Liver (tissue), 9 donors: ENCODE measurements around the gene MSI1. TPM values are rescaled to one million over a fixed set of nuclear protein-coding genes. Genes with fewer than 3 reads are reported as not detected.

Experiments used
- DNase-seq: peaks from one replicate; pipeline ENCODE4 v3.0.0-alpha.2; 2017; ENCODE audit warnings: low spot score
- H3K27ac ChIP-seq, 2 donors: one replicate each; pipeline ENCODE4 v1.7.0; 2013; ENCODE audit warnings: inconsistent platforms in 2 of 2, low read length in 2 of 2, control low read depth in 1 of 2, low read depth in 1 of 2, mild to moderate bottlenecking in 1 of 2
- H3K27me3 ChIP-seq, 4 donors: one replicate each; pipeline versions ENCODE4 v1.6.1 to v1.7.0; 2013; ENCODE audit warnings: low read length in 3 of 4, inconsistent platforms in 1 of 4, mild to moderate bottlenecking in 1 of 4, moderate library complexity in 1 of 4; ENCODE audit not compliant: control insufficient read depth in 4 of 4, insufficient read depth in 4 of 4
- H3K36me3 ChIP-seq, 4 donors: one replicate each; pipeline versions ENCODE4 v1.6.1 to v1.7.0; 2013; ENCODE audit warnings: low read length in 3 of 4, mild to moderate bottlenecking in 3 of 4, low read depth in 1 of 4, moderate library complexity in 1 of 4; ENCODE audit not compliant: control insufficient read depth in 4 of 4, insufficient read depth in 3 of 4
- H3K4me1 ChIP-seq, 4 donors: one replicate each; pipeline versions ENCODE4 v1.6.1 to v1.7.0; 2013; ENCODE audit warnings: low read length in 3 of 4, mild to moderate bottlenecking in 3 of 4, moderate library complexity in 1 of 4; ENCODE audit not compliant: control insufficient read depth in 4 of 4, insufficient read depth in 4 of 4
- H3K4me3 ChIP-seq, 3 donors: one replicate each; pipeline versions ENCODE4 v1.6.1 to v1.7.0; 2013; ENCODE audit warnings: low read length in 3 of 3, control low read depth in 1 of 3, low read depth in 1 of 3, mild to moderate bottlenecking in 1 of 3
- H3K9ac ChIP-seq, 2 donors: one replicate each; pipeline ENCODE4 v1.7.0; 2013; ENCODE audit warnings: low read length in 2 of 2, mild to moderate bottlenecking in 2 of 2, moderate library complexity in 2 of 2, control low read depth in 1 of 2, low read depth in 1 of 2
- H3K9me3 ChIP-seq, 4 donors: one replicate each; pipeline versions ENCODE4 v1.6.1 to v1.7.0; 2013; ENCODE audit warnings: low read length in 3 of 4; ENCODE audit not compliant: control insufficient read depth in 4 of 4
- EGR1 ChIP-seq, 2 donors: IDR thresholded peaks; 2 replicates each; pipeline ENCODE4 v1.6.1; 2016 to 2018; ENCODE audit warnings: antibody characterized with exemption in 2 of 2, low read depth in 2 of 2
- FOXA1 ChIP-seq: IDR thresholded peaks from 2 replicates; pipeline ENCODE4 v1.6.1; 2016; ENCODE audit warnings: antibody characterized with exemption
- HNF4A ChIP-seq, 2 donors: conservative IDR thresholded peaks; 2 replicates each; pipeline ENCODE4 v1.6.1; 2016; ENCODE audit warnings: antibody characterized with exemption in 2 of 2, mild to moderate bottlenecking in 2 of 2
- NR2F2 ChIP-seq: IDR thresholded peaks from 2 replicates; pipeline ENCODE4 v1.6.1; 2016; ENCODE audit warnings: antibody characterized with exemption
- YY1 ChIP-seq: IDR thresholded peaks from 2 replicates; pipeline ENCODE4 v1.6.1; 2016; ENCODE audit warnings: antibody characterized with exemption, mild to moderate bottlenecking
- WGBS: extraction: QIAGEN DNeasy Blood & Tissue Kit; methylation state at CpG from one replicate; pipeline ENCODE4 v1.1.7; 2013; 5-methylcytosine and 5-hydroxymethylcytosine counted together
- polyA plus RNA-seq, 2 donors: library from polyadenylated mRNA; stranded (reverse) in 1 of 2; unstranded in 1 of 2; fragments of 200-250 nt in 1 of 2; fragments of >200 nt in 1 of 2; fragmentation: Nextera tagmentation in 1 of 2; extraction: Ambion mirVana in 1 of 2; gene quantifications; one replicate each; pipeline versions ENCODE4 v1.2.1 to v1.2.3, GENCODE V29; 2013 to 2015
- total RNA-seq, 2 donors: library from RNA; depleted of rRNA; stranded (reverse); fragments of >200 nt; gene quantifications; one replicate each; pipeline ENCODE4 v1.2.3, GENCODE V29; 2014
- TF ChIP-seq, protein P1 (sequence below): fragments of 150-350 bp; IDR thresholded peaks from 2 replicates; pipeline ENCODE4 v1.5.1; 2017; ENCODE audit warnings: improper control_type of control experiment, low read depth, low read length; ENCODE audit not compliant: missing input control
- TF ChIP-seq, protein P2 (sequence below): IDR thresholded peaks from 2 replicates; pipeline ENCODE4 v1.6.1; 2016; ENCODE audit warnings: antibody characterized with exemption, mild to moderate bottlenecking
- TF ChIP-seq, protein P3 (sequence below): IDR thresholded peaks from 2 replicates; pipeline ENCODE4 v1.6.1; 2016; ENCODE audit warnings: antibody characterized with exemption
- donor health status: healthy.
- donor health status: healthy.
- donor health status: healthy.
- donor health status: healthy.
- donor health status: healthy.

The MSI1 gene
- total and polyA plus RNA-seq, 4 donors = 0.13 to 1.2 TPM; not detected in 2

DNA sequence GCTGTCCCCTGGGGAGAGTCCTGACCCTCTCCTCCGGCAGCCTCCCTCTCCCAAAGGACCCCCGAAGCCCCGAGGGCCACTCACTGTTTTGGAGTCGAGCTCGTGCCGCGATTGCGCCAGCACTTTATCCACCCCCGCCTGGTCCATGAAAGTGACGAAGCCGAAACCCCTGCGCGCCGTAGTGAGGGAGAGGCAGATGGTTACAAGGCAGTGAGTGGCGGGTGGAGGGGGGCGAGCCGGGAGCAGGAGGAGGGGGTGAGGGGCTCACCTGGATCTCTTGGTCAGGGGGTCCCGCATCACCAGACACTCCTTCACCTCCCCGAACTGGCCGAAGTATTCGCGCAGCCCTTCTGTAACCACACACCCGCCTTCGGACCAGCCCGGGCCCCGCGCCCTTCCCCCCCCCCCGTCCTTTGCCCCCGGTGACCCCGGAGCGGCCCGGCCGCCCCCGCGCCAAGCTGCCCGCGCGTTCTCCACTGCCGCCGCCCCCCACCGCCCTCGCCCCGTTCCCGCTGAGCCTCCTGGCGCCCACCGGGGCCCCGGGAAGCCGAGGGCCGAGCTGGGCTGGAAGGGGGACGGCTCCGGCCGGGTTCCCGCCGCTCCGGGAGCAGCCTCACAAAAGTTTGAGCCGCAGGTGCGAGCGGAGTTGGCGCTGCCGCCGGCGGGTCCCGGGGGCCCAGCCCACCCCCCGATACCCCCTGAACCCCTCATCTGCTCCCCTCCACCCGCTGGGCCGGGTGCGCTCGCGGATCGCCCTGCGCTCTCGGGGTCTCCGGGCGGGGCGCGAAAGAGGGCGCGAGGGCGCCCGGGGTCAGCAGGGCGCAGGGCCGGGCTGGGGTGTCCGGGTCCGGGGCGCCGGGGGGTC lies 808 bp downstream of the MSI1 start:
- Histone ChIP-seq H3K9ac (no peak overlapping the region), H3K27ac (no peak overlapping the region), H3K36me3 (no peaks in the 10 kb centered on the region), H3K9me3 (no peaks in the 10 kb centered on the region), H3K4me1 (peaks cover 0 to 20% (median 10%) of the 10 kb centered on the region in 4 donors), H3K4me3 (peak overlapping the region in 2 of 3 donors; percentile 13 to 60), H3K27me3 (peaks cover 0 to 8% (median 3%) of the 10 kb centered on the region in 4 donors)
- 6% methylated on average over 86 of the region's 86 CpGs for WGBS
- TF ChIP-seq, protein P1, sequence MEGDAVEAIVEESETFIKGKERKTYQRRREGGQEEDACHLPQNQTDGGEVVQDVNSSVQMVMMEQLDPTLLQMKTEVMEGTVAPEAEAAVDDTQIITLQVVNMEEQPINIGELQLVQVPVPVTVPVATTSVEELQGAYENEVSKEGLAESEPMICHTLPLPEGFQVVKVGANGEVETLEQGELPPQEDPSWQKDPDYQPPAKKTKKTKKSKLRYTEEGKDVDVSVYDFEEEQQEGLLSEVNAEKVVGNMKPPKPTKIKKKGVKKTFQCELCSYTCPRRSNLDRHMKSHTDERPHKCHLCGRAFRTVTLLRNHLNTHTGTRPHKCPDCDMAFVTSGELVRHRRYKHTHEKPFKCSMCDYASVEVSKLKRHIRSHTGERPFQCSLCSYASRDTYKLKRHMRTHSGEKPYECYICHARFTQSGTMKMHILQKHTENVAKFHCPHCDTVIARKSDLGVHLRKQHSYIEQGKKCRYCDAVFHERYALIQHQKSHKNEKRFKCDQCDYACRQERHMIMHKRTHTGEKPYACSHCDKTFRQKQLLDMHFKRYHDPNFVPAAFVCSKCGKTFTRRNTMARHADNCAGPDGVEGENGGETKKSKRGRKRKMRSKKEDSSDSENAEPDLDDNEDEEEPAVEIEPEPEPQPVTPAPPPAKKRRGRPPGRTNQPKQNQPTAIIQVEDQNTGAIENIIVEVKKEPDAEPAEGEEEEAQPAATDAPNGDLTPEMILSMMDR = no peak
- no peak for TF ChIP-seq HNF4A (conservative IDR thresholded peaks at IDR 0.05)
- peak; percentile 59 for DNase-seq

DNA sequence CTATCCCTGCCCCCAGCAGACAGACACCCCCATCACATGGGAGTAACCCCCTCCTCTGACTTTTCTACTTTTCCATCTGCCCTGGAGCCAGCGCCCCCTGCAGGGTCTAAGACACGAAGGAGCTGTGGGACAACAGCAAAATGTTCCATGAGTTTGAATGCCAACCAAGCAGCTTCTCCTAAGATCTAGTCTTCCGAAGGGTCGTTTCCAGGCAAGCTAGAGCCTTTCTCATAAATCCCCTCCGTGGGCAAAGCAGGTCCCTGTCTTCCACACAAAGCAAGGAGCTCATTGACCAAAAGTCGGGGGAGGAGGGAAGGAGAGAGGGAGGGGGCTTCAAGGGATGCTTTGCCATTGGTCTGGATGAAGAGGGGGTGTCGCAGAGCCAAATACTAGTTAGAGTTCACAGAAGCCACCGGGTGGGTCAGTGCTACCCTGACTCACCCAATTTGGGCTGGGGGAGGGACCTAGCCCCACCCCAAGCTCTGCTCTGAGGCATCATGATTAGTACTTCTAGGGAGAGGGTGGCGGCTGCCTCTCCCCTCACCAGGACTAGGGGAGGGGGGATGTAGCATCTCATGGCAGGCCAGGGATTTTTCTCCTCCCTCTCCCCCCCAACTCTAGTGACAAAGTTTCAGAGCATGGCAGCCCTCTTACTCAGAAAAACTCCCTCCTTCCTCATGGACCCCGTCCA lies 1.6 kb downstream of the MSI1 start:
- Histone ChIP-seq H3K9me3 (no peaks in the 10 kb centered on the region), H3K27me3 (peaks cover 0 to 8% (median 3%) of the 10 kb centered on the region in 4 donors), H3K27ac (no peak overlapping the region), H3K4me3 (no peak overlapping the region), H3K4me1 (peaks cover 0 to 20% (median 10%) of the 10 kb centered on the region in 4 donors), H3K36me3 (no peaks in the 10 kb centered on the region), H3K9ac (no peak overlapping the region)
- no peak for DNase-seq
- 62% methylated on average over 10 of the region's 10 CpGs for WGBS
- TF ChIP-seq, protein P2, sequence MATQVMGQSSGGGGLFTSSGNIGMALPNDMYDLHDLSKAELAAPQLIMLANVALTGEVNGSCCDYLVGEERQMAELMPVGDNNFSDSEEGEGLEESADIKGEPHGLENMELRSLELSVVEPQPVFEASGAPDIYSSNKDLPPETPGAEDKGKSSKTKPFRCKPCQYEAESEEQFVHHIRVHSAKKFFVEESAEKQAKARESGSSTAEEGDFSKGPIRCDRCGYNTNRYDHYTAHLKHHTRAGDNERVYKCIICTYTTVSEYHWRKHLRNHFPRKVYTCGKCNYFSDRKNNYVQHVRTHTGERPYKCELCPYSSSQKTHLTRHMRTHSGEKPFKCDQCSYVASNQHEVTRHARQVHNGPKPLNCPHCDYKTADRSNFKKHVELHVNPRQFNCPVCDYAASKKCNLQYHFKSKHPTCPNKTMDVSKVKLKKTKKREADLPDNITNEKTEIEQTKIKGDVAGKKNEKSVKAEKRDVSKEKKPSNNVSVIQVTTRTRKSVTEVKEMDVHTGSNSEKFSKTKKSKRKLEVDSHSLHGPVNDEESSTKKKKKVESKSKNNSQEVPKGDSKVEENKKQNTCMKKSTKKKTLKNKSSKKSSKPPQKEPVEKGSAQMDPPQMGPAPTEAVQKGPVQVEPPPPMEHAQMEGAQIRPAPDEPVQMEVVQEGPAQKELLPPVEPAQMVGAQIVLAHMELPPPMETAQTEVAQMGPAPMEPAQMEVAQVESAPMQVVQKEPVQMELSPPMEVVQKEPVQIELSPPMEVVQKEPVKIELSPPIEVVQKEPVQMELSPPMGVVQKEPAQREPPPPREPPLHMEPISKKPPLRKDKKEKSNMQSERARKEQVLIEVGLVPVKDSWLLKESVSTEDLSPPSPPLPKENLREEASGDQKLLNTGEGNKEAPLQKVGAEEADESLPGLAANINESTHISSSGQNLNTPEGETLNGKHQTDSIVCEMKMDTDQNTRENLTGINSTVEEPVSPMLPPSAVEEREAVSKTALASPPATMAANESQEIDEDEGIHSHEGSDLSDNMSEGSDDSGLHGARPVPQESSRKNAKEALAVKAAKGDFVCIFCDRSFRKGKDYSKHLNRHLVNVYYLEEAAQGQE = no peak
- TF ChIP-seq NR2F2 (no peak), FOXA1 (no peak), HNF4A (conservative IDR thresholded peaks at IDR 0.05) (no peak), EGR1 (IDR thresholded peaks at IDR 0.05; ENCODE audit: low read depth in 2 of 2) (no peak)

DNA sequence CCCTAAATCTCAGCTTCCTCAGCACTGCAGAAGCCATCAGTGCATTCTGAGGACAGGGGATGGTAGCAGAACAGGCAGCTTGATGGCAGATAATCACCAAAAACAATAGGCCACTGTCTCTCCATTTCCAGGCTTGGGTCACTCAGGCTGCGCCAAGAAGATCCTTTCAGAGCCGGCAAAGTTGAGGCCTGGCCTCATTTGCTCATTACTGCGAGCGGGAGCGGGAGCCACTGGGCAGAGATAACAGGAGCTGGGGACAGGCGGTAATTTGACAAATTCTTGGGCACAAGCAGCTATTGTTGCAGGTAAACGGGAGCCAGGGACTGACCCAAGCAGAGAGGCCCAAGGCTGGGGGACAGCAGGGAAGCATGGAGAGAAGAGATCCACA lies 2.1 kb downstream of the MSI1 start:
- no peak overlapping the region for H3K4me3 ChIP-seq
- H3K9ac ChIP-seq = no peak overlapping the region
- no peaks in the 10 kb centered on the region for H3K36me3 ChIP-seq
- peaks cover 0 to 20% (median 10%) of the 10 kb centered on the region in 4 donors for H3K4me1 ChIP-seq
- H3K27me3 ChIP-seq = peaks cover 0 to 8% (median 3%) of the 10 kb centered on the region in 4 donors
- no peak for DNase-seq
- no peaks in the 10 kb centered on the region for H3K9me3 ChIP-seq
- 83% methylated on average over 7 of the region's 7 CpGs for WGBS
- no peak overlapping the region for H3K27ac ChIP-seq
- TF ChIP-seq, protein P3, sequence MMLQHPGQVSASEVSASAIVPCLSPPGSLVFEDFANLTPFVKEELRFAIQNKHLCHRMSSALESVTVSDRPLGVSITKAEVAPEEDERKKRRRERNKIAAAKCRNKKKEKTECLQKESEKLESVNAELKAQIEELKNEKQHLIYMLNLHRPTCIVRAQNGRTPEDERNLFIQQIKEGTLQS = no peak
- TF ChIP-seq YY1 = no peak
- no peak for TF ChIP-seq HNF4A (conservative IDR thresholded peaks at IDR 0.05)
